ENCODE measurements around the gene PTGES.
"Not testable (repeated sequence)": the region's sequence is repeated elsewhere in the genome, so short reads cannot be mapped to it uniquely, and the experiment has no call there.

Gene PTGES

DNA sequence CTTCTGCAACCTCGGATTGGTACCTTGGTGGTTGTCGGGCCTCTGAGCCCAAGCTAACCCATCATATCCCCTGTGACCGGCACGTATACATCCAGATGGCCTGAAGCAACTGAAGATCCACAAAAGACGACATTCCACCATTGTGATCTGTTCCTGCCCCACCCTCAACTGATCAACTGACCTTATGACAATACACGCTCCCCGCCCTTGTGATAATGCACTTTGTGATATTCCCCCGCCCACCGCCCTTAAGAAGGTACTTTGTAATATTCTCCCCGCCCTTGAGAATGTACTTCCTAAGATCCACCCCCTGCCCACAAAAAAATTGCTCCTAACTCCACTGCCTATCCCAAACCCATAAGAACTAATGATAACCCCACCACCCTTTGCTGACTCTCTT is 33.6 kb upstream of the PTGES start:
- TF ChIP-seq EZH2phosphoT487 (IDR thresholded peaks at IDR 0.05; ENCODE audit: low read depth), result no peak
- TF ChIP-seq, protein P1, sequence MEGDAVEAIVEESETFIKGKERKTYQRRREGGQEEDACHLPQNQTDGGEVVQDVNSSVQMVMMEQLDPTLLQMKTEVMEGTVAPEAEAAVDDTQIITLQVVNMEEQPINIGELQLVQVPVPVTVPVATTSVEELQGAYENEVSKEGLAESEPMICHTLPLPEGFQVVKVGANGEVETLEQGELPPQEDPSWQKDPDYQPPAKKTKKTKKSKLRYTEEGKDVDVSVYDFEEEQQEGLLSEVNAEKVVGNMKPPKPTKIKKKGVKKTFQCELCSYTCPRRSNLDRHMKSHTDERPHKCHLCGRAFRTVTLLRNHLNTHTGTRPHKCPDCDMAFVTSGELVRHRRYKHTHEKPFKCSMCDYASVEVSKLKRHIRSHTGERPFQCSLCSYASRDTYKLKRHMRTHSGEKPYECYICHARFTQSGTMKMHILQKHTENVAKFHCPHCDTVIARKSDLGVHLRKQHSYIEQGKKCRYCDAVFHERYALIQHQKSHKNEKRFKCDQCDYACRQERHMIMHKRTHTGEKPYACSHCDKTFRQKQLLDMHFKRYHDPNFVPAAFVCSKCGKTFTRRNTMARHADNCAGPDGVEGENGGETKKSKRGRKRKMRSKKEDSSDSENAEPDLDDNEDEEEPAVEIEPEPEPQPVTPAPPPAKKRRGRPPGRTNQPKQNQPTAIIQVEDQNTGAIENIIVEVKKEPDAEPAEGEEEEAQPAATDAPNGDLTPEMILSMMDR (IDR thresholded peaks at IDR 0.05; ENCODE audit: low read depth, low read length), result no peak
- Histone ChIP-seq H3K27me3 (ENCODE audit: low read depth, low read length) (peaks cover 7% of the 10 kb centered on the region; the same call in 1 of the 2 replicates), H3K9me3 (ENCODE audit: insufficient read depth, low read length) (no peaks in the 10 kb centered on the region), H3K9ac (ENCODE audit: low read length) (no peak overlapping the region), H3K36me3 (replicated peaks; ENCODE audit: low read depth, low read length) (no peaks in the 10 kb centered on the region), H3K4me3 (ENCODE audit: low read length) (no peak overlapping the region), H2AFZ (ENCODE audit: low read depth, low read length) (no peak overlapping the region), H3K4me1 (ENCODE audit: low read length) (0 out of 2 replicates have a peak, but pooled peaks cover 2% of the 10 kb centered on the region), H3K4me2 (ENCODE audit: low read length) (no peak overlapping the region), H3K27ac (ENCODE audit: low read length) (no peak overlapping the region), H4K20me1 (ENCODE audit: insufficient read depth, low read length) (no peaks in the 10 kb centered on the region), H3K79me2 (ENCODE audit: low read length) (no peaks in the 10 kb centered on the region)

DNA sequence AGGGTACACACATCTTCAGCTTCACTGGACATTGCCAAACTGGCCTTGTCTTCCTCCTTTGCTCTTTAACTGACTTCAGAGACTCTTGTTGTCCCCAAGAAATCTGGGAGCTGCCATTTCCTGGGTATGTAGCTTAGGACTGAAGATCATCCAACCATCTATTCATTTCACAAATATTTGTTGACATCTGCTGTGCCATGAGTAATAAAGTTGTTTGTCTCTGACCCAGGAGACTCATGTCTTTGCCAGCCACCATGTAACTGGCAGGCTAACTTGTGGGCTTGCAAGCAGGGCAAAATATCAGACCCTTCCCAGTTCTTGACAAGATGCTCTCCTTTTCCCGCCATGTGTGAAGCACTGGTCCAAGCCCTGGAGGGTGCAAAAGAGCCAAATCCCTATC is 33.0 kb upstream of the PTGES start:
- Histone ChIP-seq H3K4me2 (ENCODE audit: low read length) (no peak overlapping the region), H3K9ac (ENCODE audit: low read length) (no peak overlapping the region), H3K79me2 (ENCODE audit: low read length) (no peaks in the 10 kb centered on the region), H3K9me3 (ENCODE audit: insufficient read depth, low read length) (no peaks in the 10 kb centered on the region), H3K27ac (ENCODE audit: low read length) (no peak overlapping the region), H3K36me3 (replicated peaks; ENCODE audit: low read depth, low read length) (no peaks in the 10 kb centered on the region), H3K27me3 (ENCODE audit: low read depth, low read length) (peaks cover 7% of the 10 kb centered on the region; the same call in 1 of the 2 replicates), H3K4me3 (ENCODE audit: low read length) (no peak overlapping the region), H2AFZ (ENCODE audit: low read depth, low read length) (no peak overlapping the region), H4K20me1 (ENCODE audit: insufficient read depth, low read length) (no peaks in the 10 kb centered on the region), H3K4me1 (ENCODE audit: low read length) (0 out of 2 replicates have a peak, but pooled peaks cover 2% of the 10 kb centered on the region)
- TF ChIP-seq, protein P1 (IDR thresholded peaks at IDR 0.05; ENCODE audit: low read depth, low read length), result no peak
- TF ChIP-seq EZH2phosphoT487 (IDR thresholded peaks at IDR 0.05; ENCODE audit: low read depth), result no peak

DNA sequence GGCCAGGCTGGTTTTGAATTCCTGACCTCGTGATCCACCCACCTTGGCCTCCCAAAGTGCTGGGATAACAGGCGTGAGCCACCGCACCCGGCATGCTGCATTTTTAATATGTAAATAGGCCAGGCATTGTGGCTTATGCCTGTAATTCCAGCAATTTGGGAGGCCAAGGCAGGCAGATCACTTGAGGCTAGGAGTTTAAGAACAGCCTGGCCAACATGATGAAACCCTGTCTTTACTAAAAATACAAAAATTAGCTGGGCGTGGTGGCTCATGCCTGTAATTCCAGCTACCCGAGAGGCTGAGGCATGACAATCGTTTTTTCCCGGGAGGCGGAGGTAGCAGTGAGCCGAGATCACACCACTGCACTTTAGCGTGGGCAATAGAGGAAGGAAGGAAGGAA is 32.1 kb upstream of the PTGES start:
- not testable (repeated sequence) for H3K4me2 ChIP-seq (ENCODE audit: low read length)

DNA sequence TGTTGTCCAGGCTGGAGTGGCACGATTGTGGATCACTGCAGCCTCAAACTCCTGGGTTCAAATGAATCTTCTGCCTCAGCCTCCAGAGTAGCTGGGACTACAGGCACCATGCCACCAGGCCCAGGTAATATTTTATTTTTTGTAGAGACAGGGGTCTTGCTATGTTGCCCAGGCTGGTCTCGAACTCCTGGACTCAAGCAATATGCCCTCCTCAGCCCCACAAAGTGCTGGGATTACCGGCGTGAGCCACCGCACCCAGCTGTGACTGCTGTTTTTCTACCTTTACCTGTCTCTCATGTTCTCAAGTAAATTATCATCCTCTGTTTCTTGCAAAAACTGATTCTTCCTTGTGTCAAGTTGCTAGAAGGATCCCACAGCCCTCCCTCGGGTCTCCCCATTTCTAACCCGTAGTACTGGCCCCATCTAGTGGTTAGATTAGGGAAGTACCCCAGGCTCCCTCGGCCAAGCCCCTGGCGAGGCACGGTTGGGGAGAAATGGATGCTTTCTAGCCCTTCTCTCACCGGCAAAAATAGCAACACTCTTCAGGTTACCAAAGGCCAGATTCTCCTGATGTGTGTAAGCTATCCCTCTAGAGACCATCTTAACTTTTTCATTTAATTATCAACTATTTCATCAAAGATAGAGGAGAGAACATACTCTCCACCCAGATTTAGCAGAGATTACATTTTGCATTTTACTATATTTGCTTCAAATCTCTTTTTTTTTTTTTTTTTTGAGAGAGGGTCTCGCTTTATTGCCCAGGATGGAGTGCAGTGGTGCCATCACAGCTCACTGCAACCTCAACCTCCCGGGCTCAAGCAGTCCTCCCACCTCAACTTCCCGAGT is 30.9 kb upstream of the PTGES start:
- Histone ChIP-seq H2AFZ (ENCODE audit: low read depth, low read length) (no peak overlapping the region), H3K27ac (ENCODE audit: low read length) (no peak overlapping the region)
- TF ChIP-seq EZH2phosphoT487 (IDR thresholded peaks at IDR 0.05; ENCODE audit: low read depth), result no peak
- TF ChIP-seq, protein P1 (IDR thresholded peaks at IDR 0.05; ENCODE audit: low read depth, low read length), result peak; percentile 87

More for the DNA sequence above, 32.1 kb upstream of the PTGES start:
- H4K20me1 ChIP-seq (ENCODE audit: insufficient read depth, low read length); H3K9ac ChIP-seq (ENCODE audit: low read length); H3K4me3 ChIP-seq (ENCODE audit: low read length); H2AFZ ChIP-seq (ENCODE audit: low read depth, low read length); H3K27ac ChIP-seq (ENCODE audit: low read length); H3K36me3 ChIP-seq (replicated peaks; ENCODE audit: low read depth, low read length); H3K4me1 ChIP-seq (ENCODE audit: low read length); H3K79me2 ChIP-seq (ENCODE audit: low read length); H3K27me3 ChIP-seq (ENCODE audit: low read depth, low read length); H3K9me3 ChIP-seq (ENCODE audit: insufficient read depth, low read length): not testable (repeated sequence)

More for the DNA sequence above, 30.9 kb upstream of the PTGES start:
- Histone ChIP-seq H3K9me3 (ENCODE audit: insufficient read depth, low read length) (no peaks in the 10 kb centered on the region), H3K9ac (ENCODE audit: low read length) (no peak overlapping the region), H3K27me3 (ENCODE audit: low read depth, low read length) (peaks cover 7% of the 10 kb centered on the region; the same call in 1 of the 2 replicates), H3K4me3 (ENCODE audit: low read length) (no peak overlapping the region), H3K36me3 (replicated peaks; ENCODE audit: low read depth, low read length) (no peaks in the 10 kb centered on the region), H3K79me2 (ENCODE audit: low read length) (no peaks in the 10 kb centered on the region), H3K4me1 (ENCODE audit: low read length) (no peaks in the 10 kb centered on the region), H3K4me2 (ENCODE audit: low read length) (peak overlapping the region; percentile 8; the same call in 1 of the 2 replicates), H4K20me1 (ENCODE audit: insufficient read depth, low read length) (no peaks in the 10 kb centered on the region)
